Endometrial microvascular endothelial cells (primary cell): Measurements from ENCODE around the gene EBF3. TPM values are rescaled to one million over a fixed set of nuclear protein-coding genes. Genes with fewer than 3 reads are reported as not detected.

Experiments used
- in situ Hi-C: cut with HindIII; loops from 2 replicates; pipeline ENCODE4 v1.10.0; 2017; ENCODE audit warnings: low sequenced_read_pairs, low pct_unique_long_range_greater_than_20kb; ENCODE audit errors: inconsistent ontology term
- total RNA-seq: library from RNA; depleted of rRNA; stranded (reverse); fragments of >200 nt; gene quantifications from one replicate; pipeline ENCODE4 v1.2.3, GENCODE V29; 2015; ENCODE audit errors: inconsistent ontology term

EBF3 gene
- total RNA-seq, 1 donor from 2014 or later: 0.74 TPM

- in situ Hi-C loops: no loop called here
These were observed 113.3 kb downstream of the EBF3 start for GRCh38 chr10:129850790-129851189.

GRCh38 chr10:129850316-129850715, 113.8 kb downstream of the EBF3 start:
- in situ Hi-C loops: no loop called here

DNA sequence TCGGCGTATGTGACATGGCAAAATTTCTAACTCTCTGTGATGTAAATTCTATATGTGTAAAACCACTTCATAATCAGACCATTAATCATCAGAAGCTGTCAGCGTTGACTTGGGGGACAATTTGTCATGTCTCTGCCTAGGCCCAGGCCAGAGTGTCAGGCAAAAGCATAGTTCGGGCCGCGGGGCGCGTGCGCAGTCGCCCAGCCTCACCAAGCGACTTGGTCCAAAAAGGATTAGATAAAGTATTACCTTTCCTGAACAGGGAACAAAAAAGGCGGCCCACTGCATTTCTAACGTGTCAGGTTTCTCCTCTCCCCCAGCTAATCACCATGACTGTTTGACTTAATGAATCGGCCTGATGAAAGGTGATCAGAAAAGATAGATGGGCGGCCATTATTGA, 114.2 kb downstream of the EBF3 start:
- in situ Hi-C loops: no loop called here

- in situ Hi-C loops: no loop called here
These were observed 114.7 kb downstream of the EBF3 start for GRCh38 chr10:129849452-129849750.

GRCh38 chr10:129848696-129849451, 115.2 kb downstream of the EBF3 start:
- in situ Hi-C loops: no loop called here

DNA sequence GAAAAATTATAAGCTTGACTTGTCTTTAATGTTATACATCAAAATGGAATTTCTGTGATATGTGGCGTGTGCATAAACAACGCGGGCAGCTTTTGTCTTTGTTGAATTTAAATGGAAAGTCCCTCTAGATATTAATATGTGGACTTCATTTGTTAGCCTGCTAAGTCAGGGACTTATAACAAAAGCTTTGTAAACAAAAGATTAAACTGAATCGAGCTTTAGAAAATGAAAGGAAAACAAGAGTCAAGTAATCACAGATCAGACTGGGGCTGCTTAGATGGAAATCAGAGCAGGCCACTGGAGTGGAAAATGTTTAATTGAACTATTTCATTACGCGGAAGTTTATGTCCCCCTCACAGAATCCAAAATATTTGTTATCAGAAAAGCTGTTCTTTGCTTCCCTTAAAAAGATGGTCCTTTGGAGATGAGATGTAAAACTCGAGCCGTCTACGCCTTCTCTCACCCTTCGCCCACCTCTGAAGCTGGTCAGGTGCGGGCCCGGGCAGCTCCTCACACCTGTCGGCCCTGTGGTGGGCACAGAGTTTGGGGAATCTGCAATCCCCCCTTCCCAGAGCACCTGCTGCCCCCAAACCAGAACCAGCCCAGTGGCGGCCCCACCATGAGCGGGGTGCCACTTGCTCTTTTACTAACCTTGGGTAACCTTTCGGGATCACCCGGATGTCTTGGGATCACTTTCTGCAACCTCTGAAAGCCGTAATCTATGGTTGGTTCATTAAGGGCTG, 116.2 kb downstream of the EBF3 start:
- in situ Hi-C loops: no loop called here

DNA sequence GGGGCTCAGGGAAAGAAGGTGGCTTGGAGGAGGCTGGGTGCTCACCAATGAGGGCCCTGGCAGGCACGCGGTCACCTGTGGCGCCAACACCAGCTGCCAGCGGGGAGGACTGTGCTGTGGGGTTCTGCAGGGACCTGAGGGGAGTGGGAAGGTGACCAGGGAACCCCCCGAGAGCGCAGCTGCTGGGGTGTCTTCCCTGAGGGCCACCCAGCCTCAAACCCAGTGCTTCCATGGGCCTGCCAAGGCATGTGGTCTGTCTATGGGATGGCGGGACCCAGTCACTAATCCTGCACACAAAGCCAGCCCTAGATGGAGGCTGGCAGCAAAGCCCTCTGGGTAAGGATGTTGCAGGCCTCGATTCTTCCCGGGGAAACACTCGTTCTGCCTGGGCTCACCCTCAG, 117.1 kb downstream of the EBF3 start:
- in situ Hi-C loops: no loop called here

- in situ Hi-C loops: no loop called here
These were observed 118.8 kb downstream of the EBF3 start for GRCh38 chr10:129845111-129845753.

DNA sequence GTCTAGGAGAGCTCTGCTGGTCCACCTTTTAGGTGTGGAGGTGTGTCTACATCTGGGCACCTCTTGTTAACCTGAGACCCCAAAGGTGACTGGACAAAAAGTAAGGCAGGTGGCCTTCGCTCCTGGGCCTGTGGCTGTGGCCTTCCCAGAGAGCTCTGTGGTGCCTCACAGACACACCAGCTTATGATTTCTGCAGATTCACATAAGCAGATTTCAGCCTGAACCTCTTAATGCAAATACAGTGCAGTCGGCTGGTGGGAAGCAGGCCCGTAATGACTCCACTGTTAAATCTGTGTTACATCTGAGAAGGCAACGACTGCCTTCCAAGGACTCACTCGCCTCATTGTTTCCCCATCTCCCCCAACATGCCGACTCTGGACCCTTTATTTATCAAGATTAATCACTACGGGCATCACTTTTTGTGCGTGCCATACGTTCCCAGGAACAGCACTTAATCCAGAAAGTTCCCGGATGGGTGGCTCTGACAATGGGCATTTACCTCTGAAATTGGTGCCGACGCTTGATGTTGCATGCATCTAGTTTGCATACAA, 119.8 kb downstream of the EBF3 start:
- in situ Hi-C loops: no loop called here

DNA sequence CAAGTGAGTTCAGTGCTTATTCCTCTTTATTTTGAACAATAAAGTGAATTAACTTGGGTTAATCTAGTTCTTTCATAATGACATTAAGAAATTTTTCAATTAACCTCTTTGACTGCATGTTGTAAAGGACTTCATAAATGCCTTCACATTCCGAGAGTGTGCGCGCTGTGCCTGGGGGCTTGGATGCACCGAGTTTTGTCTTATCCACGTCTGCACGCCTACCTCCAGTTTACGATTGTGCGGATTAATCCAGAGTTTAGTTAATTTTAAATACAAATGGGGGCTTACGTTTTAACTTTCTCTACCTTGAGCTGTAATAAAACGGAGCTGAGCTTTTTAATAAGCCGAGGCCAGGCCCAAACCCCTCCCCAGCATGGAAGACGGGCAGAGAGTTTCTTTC, 120.4 kb downstream of the EBF3 start:
- in situ Hi-C loops: no loop called here

DNA sequence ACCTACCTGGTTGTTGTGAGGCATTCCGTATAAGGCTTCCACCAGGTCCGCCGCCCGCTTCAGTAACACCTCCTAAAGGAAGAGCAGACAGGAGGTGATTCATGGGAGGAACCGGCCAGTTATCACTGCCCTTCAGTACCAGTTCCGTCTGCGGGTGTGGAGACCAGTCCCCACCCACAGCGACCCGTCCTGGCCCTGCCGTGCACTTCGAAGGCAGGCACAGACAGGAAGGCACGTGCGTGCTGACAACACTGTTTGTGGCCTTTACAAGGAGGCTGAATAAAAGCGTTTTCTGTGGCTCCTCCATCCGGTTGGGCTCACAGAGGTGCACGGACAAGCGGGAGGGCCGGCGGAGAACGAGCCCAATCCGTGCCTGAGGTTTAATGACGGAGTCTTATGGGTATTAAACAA, 120.9 kb downstream of the EBF3 start:
- in situ Hi-C loops: no loop called here

DNA sequence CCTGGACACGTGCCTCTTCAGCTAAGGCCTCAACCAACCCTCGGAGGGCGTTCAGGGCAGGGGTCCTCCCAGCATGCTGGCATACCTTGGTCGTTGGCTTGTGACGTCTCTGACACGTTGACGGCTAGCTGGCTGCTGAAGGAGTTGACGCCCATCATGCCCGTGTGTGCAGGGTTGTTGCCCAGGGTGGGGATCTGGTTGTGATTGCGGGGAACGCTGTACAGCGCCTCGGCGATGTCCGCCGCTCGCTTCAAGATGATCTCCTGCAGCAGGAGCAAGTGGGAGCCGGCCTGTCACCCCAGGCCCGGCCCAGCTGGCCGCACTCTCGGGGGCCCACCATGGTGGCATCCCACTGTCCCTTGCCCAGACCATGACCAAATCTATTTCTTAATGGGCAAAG, 122.0 kb downstream of the EBF3 start:
- in situ Hi-C loops: no loop called here

DNA sequence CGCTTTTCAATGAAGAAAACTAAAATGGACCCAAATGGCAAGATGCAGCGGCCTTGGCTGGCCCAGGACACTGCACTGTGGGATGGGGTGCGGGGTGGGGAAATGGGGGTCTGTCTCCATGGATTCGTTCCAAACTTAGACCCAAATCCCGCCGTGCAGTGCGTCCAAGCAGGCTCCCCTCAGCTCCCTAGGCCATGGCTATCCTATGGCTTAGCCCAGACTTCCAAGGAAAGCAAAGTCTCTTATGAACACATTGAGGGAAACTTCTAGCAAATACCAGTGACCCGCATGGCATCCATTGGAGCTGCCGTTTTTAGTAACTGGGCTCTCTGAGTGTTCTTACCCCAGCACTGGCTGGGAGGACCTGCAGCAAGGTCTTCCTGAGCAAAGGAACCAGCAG, 122.5 kb downstream of the EBF3 start:
- in situ Hi-C loops: no loop called here

DNA sequence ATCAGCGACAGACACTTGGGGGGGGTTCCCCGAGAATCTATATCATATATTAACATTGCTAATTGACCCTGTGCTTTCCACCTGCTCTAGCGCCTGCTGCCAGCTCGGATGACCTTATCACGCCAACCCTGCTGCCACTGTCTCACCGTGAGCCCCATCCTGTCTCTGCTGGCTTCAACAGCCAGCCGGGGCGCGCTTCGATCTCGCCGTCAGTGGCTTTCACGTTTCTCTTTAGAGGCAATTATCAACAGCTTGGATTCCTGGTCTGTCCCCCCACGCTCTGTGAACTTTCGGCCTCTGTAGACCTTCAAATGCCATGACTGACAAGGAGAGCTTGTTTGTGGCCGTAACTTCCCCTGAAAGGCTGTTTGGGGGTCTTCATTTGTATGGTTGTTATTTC, 123.0 kb downstream of the EBF3 start:
- in situ Hi-C loops: no loop called here

GRCh38 chr10:129840196-129840590, 123.9 kb downstream of the EBF3 start:
- in situ Hi-C loops: no loop called here

DNA sequence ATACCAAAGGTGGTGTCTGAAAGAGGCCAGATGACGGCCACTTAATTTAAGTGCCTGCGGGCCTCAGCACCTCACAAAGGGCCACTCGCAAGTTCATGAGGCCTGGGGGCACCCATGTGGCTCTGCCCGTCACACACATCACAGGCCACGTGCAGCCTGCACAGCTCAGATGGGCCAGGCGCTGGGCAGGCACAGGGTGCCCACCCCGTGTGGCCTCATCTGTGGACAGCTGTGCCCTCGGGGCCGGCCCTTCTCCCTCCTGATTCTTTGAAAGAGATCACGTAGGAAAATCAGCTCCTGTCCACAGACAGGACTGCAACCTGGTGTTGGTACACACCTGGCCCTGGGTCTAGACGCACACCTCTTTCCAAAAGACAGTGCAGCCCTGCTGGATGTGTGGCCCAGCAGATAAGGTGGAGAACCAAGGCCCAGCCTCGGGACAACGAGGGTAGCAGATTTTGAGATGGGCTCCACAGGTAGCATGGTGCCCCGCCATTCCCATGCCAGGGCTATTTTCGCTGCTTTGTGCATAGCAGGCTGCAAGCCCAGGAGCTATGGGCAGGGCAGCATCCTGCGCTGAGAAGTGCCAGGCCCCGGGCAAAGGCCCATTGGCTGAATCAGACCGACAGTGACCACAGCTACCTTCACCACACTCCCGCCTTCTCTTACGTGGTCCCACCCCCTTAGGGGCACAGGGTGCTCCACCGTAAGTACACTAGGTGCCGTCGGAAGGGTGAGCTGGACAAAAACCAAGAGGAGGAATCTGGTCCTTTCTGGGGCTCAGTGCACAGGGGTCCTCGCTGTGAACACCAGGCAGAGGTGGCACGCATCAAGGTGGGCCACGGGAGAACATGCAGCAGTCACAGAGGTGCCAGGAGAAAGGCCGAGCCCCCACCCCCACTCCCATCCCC, 124.5 kb downstream of the EBF3 start:
- in situ Hi-C loops: no loop called here

GRCh38 chr10:129838794-129839193, 125.3 kb downstream of the EBF3 start:
- in situ Hi-C loops: no loop called here

GRCh38 chr10:129837909-129838582, 126.0 kb downstream of the EBF3 start:
- in situ Hi-C loops: no loop called here
